MV-4-11 (cell line): ENCODE measurements around the gene POFUT1.
"Not testable (repeated sequence)": the region's sequence is repeated elsewhere in the genome, so short reads cannot be mapped to it uniquely, and the experiment has no call there.

Experiments used
- DNase-seq: peaks from one replicate; lab custom pipeline; 2025; lab: John Stamatoyannopoulos, UW

The POFUT1 gene

GRCh38 chr20:32235331-32236047, 27.8 kb downstream of the POFUT1 start:
- DNase-seq = no peak

- no peak for DNase-seq
These were observed 28.4 kb downstream of the POFUT1 start for GRCh38 chr20:32236048-32236533.

GRCh38 chr20:32236819-32237218, 29.1 kb downstream of the POFUT1 start:
- DNase-seq = no peak

- no peak for DNase-seq
These were observed 29.7 kb downstream of the POFUT1 start for GRCh38 chr20:32237419-32237818.

- DNase-seq = no peak
These were observed 31.1 kb downstream of the POFUT1 start for GRCh38 chr20:32238483-32239425.

GRCh38 chr20:32240205-32240604, 32.5 kb downstream of the POFUT1 start:
- DNase-seq = no peak

GRCh38 chr20:32241807-32242206, 34.1 kb downstream of the POFUT1 start:
- DNase-seq = no peak

GRCh38 chr20:32244150-32244823, 36.6 kb downstream of the POFUT1 start:
- no peak for DNase-seq

GRCh38 chr20:32244959-32245358, 37.3 kb downstream of the POFUT1 start:
- DNase-seq = no peak

- not testable (repeated sequence) for DNase-seq
These were observed 38.5 kb downstream of the POFUT1 start for GRCh38 chr20:32246208-32246607.

GRCh38 chr20:32248043-32248442, 40.4 kb downstream of the POFUT1 start:
- peak; percentile 60 for DNase-seq

- DNase-seq = peak; percentile 86
These were observed 41.5 kb downstream of the POFUT1 start for GRCh38 chr20:32249030-32249738.

GRCh38 chr20:32251470-32251869, 43.8 kb downstream of the POFUT1 start:
- no peak for DNase-seq

- no peak for DNase-seq
These were observed 44.5 kb downstream of the POFUT1 start for GRCh38 chr20:32252189-32252588.

GRCh38 chr20:32260973-32261372, 53.3 kb downstream of the POFUT1 start:
- DNase-seq = not testable (repeated sequence)

GRCh38 chr20:32261644-32262043, 54.0 kb downstream of the POFUT1 start:
- DNase-seq = no peak

- DNase-seq = no peak
These were observed 55.8 kb downstream of the POFUT1 start for GRCh38 chr20:32263398-32263954.

- no peak for DNase-seq
These were observed 63.9 kb downstream of the POFUT1 start for GRCh38 chr20:32271620-32272019.

- DNase-seq = no peak
These were observed 66.7 kb downstream of the POFUT1 start for GRCh38 chr20:32274359-32274758.

GRCh38 chr20:32275163-32275562, 67.5 kb downstream of the POFUT1 start:
- not testable (repeated sequence) for DNase-seq
